ENCODE data around the gene LAMB3. TPM values are rescaled to one million over a fixed set of nuclear protein-coding genes. Genes with fewer than 3 reads are reported as not detected.

The LAMB3 gene
- total RNA-seq, 1 experiment from 2014 or later: 70.2 TPM

DNA sequence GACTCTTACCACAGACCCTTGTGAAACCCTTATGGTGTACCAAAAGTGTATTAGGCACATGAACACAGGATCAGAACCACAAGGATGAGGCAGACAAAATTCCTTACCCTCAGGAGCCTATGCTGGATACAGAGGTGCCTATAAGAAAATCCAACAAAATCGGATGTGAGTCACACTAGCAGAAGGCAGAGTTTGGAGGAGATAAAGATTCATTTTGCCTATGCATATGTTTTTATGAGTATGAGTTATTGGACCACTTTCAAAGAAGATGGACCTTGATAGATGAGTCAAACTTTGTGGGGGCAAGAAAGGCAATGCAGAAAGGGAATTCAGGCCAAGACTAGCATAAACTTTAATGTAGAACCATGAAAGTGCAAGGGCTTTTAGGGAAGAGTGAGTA is 51.7 kb downstream of the LAMB3 start:
- POLR2A ChIA-PET: no interaction called here
- Histone ChIP-seq H3K4me3 (replicated peaks in 1 of 2; ENCODE audit: low read depth in 1 of 2, low read length in 2 of 2) (no peak overlapping the region), H4K20me1 (ENCODE audit: insufficient read depth) (no peaks in the 10 kb centered on the region), H3K27me3 (ENCODE audit: insufficient read depth, low read length) (no peaks in the 10 kb centered on the region), H3K27ac (ENCODE audit: low read depth, low read length) (no peak overlapping the region), H3K4me1 (ENCODE audit: control insufficient read depth in 1 of 2, insufficient read depth in 2 of 2, low read length in 2 of 2) (0 out of 4 replicates have a peak, but pooled peaks cover 0 to 6% of the 10 kb centered on the region in 2 experiments), H3K4me2 (ENCODE audit: low read length) (no peak overlapping the region), H2AFZ (ENCODE audit: low read depth, low read length, poor library complexity, severe bottlenecking) (no peak overlapping the region), H3K36me3 (ENCODE audit: control insufficient read depth in 1 of 2, insufficient read depth in 2 of 2, low read length in 2 of 2) (no peaks in the 10 kb centered on the region), H3K79me2 (ENCODE audit: insufficient read depth, low read length) (no peaks in the 10 kb centered on the region), H3K9me2 (ENCODE audit: insufficient read depth) (no peaks in the 10 kb centered on the region), H3K9me3 (ENCODE audit: control insufficient read depth in 1 of 2, insufficient read depth in 1 of 2, low read depth in 1 of 2, low read length in 2 of 2) (no peaks in the 10 kb centered on the region), H3K9ac (ENCODE audit: low read length) (no peak overlapping the region)
- no peak for TF ChIP-seq JUND (IDR thresholded peaks at IDR 0.05)
- no peak for TF ChIP-seq POLR2AphosphoS5 (IDR thresholded peaks at IDR 0.05; ENCODE audit: low read depth, low read length)
- no peak for TF ChIP-seq EGR1 (IDR thresholded peaks at IDR 0.05; ENCODE audit: low read depth)
- no peak for TF ChIP-seq CEBPB (IDR thresholded peaks at IDR 0.05; ENCODE audit: low read depth)
- TF ChIP-seq SIN3A (IDR thresholded peaks at IDR 0.05; ENCODE audit: low read depth): no peak
- TF ChIP-seq EZH2phosphoT487 (IDR thresholded peaks at IDR 0.05; ENCODE audit: borderline replicate concordance): no peak
- CTCF ChIA-PET: no interaction called here
- ATAC-seq (no peak), DNase-seq (ENCODE audit: low read depth, low spot score) (no peak)
- RAD21 ChIA-PET (ENCODE audit: low non-redundant PET in 1 of 2, low total read pairs in 2 of 2, uncharacterized antibody in 2 of 2, unreplicated experiment in 2 of 2): no interaction called here
- BruUV-seq (replicated peaks): no TSS peak
- intact Hi-C loops (cut with micrococcal nuclease): no loop called here

DNA sequence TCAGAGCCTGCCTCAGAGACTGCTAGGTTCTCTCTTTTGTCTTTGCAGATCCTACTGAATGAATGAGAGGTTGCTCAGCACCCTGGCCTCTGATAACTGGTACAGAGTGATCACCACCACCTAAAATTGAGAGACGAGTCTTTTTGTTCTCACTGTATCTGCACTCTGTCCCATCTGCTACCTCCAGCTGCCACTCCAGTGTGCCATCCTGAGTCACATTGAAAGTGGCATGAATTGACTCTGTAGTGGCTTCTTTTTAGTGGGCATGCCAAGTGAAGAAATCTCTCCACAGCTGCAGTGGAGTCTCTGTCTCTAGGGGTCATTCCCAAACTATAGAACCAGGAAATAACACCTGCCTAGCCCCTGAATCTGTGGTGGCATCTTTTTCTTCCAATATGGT is 54.0 kb downstream of the LAMB3 start:
- Histone ChIP-seq H3K4me2 (ENCODE audit: low read length) (no peak overlapping the region), H3K9me2 (ENCODE audit: insufficient read depth) (no peaks in the 10 kb centered on the region), H3K4me3 (replicated peaks in 1 of 2; ENCODE audit: low read depth in 1 of 2, low read length in 2 of 2) (no peak overlapping the region), H3K9ac (ENCODE audit: low read length) (no peak overlapping the region), H3K36me3 (ENCODE audit: control insufficient read depth in 1 of 2, insufficient read depth in 2 of 2, low read length in 2 of 2) (no peaks in the 10 kb centered on the region), H3K27ac (ENCODE audit: low read depth, low read length) (no peak overlapping the region), H3K27me3 (ENCODE audit: insufficient read depth, low read length) (no peaks in the 10 kb centered on the region), H3K4me1 (ENCODE audit: control insufficient read depth in 1 of 2, insufficient read depth in 2 of 2, low read length in 2 of 2) (0 out of 4 replicates have a peak, but pooled peaks cover 0 to 6% of the 10 kb centered on the region in 2 experiments), H4K20me1 (ENCODE audit: insufficient read depth) (no peaks in the 10 kb centered on the region), H3K9me3 (ENCODE audit: control insufficient read depth in 1 of 2, insufficient read depth in 1 of 2, low read depth in 1 of 2, low read length in 2 of 2) (no peaks in the 10 kb centered on the region), H2AFZ (ENCODE audit: low read depth, low read length, poor library complexity, severe bottlenecking) (no peak overlapping the region), H3K79me2 (ENCODE audit: insufficient read depth, low read length) (no peaks in the 10 kb centered on the region)
- intact Hi-C loops (cut with micrococcal nuclease): no loop called here
- DNase-seq (ENCODE audit: low read depth, low spot score) (no peak), ATAC-seq (no peak)
- RAD21 ChIA-PET (ENCODE audit: low non-redundant PET in 1 of 2, low total read pairs in 2 of 2, uncharacterized antibody in 2 of 2, unreplicated experiment in 2 of 2): interaction anchor here in 1 of 2 experiments (0.6 kb wide), 1 partner anchor 14 kb away, joined by 4 read pairs; no protein-coding TSS in a partner anchor
- POLR2A ChIA-PET: no interaction called here
- no TSS peak for BruUV-seq (replicated peaks)
- TF ChIP-seq POLR2A (IDR thresholded peaks at IDR 0.05; ENCODE audit: borderline replicate concordance, extremely low read depth, insufficient read depth, insufficient read length) (no peak), JUND (IDR thresholded peaks at IDR 0.05) (no peak), REST (IDR thresholded peaks at IDR 0.05; ENCODE audit: low read depth) (no peak), ZFX (IDR thresholded peaks at IDR 0.05) (no peak), ELF1 (IDR thresholded peaks at IDR 0.05; ENCODE audit: borderline replicate concordance, low read depth) (no peak)
- CTCF ChIA-PET: no interaction called here
